ENCODE measurements around the gene FMN1. TPM values are rescaled to one million over a fixed set of nuclear protein-coding genes. Genes with fewer than 3 reads are reported as not detected.

FMN1 gene
- polyA plus RNA-seq, 4 donors: 0.54 to 2.1 (median 0.86) TPM

DNA sequence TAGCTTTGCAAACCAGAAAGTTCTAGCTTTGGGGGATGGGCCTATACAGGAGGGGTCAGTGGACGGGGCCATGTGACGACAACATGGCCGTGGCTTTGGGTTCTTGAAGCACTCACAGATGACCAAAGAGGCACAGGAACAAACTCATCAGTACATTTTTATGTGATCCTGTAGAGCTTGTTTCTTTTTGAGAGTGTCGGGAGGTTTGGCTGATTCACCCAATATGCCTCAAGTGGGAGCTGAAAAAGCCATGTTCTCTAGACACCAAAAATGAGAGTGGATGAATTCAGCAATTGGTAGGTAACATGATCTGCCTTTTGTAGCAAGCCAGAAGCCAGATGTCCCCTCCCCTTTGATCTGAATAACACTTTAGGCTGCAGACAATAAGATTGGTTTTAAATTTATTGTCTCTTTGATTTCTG is 446.6 kb downstream of the FMN1 start:
- Histone ChIP-seq H3K9me3 (ENCODE audit: control insufficient read depth in 2 of 2, insufficient read depth in 1 of 2, low read depth in 1 of 2, low read length in 1 of 2) (no peaks in the 10 kb centered on the region), H3K4me1 (ENCODE audit: control insufficient read depth in 3 of 3, insufficient read depth in 2 of 3, low read depth in 1 of 3, low read length in 2 of 3) (no peaks in the 10 kb centered on the region), H3K27me3 (ENCODE audit: control insufficient read depth in 3 of 3, insufficient read depth in 3 of 3, low read length in 3 of 3) (no peaks in the 10 kb centered on the region), H3K27ac (ENCODE audit: low read depth in 1 of 3, low read length in 2 of 3) (no peak overlapping the region), H3K36me3 (ENCODE audit: control insufficient read depth in 3 of 3, insufficient read depth in 2 of 3, low read depth in 1 of 3, low read length in 3 of 3) (no peaks in the 10 kb centered on the region), H3K4me3 (ENCODE audit: low read depth in 1 of 3, low read length in 3 of 3) (no peak overlapping the region)
- FAIRE-seq (no peak), DNase-seq (no peak)
- 86 to 91% (median 90%) methylated on average over 4 of the region's 4 CpGs for WGBS, 3 donors

DNA sequence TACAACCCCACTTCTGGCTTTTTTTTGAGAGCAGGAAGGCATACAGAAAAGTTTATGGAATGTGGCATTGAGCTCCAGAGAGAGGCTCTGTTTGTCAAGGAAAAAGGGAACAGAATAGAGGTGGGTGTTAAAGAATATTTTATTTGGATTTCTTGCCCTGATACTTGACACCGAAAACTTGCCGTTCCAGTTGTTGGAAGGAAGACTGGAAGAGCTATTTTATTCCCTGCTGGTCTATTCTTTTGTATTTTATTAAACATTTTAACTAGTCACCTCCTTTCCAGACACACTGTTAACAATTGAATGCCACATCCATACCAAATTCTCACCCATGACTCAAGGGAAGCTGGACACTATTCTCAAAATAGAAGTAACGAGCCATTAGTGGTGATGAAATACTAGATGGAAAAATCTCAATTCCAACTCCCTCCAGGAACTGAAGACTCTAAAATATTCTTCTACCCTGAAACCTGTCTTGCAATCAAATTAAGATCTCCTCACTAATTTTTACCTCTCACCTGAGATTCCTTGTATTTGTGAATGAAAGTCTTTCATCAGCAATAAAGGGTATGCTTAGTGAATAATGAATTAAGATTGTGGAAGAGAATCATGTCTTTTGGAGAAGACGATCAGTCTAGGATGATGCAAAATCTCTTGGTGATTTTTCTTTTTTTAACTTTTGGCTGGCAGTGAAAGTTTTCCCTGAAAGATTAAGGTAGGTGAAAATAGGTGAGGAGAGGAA is 448.2 kb downstream of the FMN1 start:
- H3K36me3 ChIP-seq (ENCODE audit: control insufficient read depth in 3 of 3, insufficient read depth in 2 of 3, low read depth in 1 of 3, low read length in 3 of 3): no peaks in the 10 kb centered on the region
- no peaks in the 10 kb centered on the region for H3K27me3 ChIP-seq (ENCODE audit: control insufficient read depth in 3 of 3, insufficient read depth in 3 of 3, low read length in 3 of 3)
- H3K9me3 ChIP-seq (ENCODE audit: control insufficient read depth in 2 of 2, insufficient read depth in 1 of 2, low read depth in 1 of 2, low read length in 1 of 2): no peaks in the 10 kb centered on the region
- DNase-seq (no peak), FAIRE-seq (no peak)
- no peak overlapping the region for H3K4me3 ChIP-seq (ENCODE audit: low read depth in 1 of 3, low read length in 3 of 3)
- WGBS, 3 donors: 78 to 93% (median 92%) methylated on average over 4 of the region's 4 CpGs
- no peaks in the 10 kb centered on the region for H3K4me1 ChIP-seq (ENCODE audit: control insufficient read depth in 3 of 3, insufficient read depth in 2 of 3, low read depth in 1 of 3, low read length in 2 of 3)
- no peak overlapping the region for H3K27ac ChIP-seq (ENCODE audit: low read depth in 1 of 3, low read length in 2 of 3)

DNA sequence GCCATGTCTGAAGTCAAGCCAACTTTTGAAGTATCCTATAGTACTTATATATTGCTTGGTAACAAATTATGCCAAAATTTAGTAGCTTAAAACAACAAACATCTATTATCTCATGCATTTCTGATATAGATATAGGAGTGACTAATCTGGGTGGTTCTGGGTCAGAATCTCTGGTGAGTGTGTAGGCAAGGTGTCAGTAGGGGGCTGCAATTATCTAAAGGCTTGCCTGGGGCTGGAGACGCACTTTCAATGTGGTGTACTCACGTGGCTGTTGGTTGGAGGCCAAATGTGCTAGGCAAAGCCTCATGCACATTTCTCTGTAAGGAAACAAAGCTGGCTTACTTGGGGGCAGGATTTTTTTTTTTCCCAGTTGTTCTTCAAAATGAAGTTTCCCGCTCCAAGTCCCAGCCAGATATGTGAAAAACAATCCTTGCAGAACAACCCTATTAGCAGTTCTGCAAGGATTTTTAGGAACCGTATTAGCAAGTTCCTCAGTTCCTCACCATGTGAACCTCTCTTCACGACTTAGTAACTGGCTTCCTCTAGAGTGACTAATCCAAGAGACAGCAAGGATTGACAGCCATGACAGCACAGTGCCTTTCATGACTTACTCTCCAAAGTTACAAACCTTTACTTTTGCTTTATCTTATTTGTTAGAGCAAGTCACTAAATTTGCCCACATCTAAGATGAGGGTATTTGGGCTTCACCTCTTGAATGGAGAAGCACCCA is 450.9 kb downstream of the FMN1 start:
- FAIRE-seq (no peak), DNase-seq (no peak)
- Histone ChIP-seq H3K4me3 (ENCODE audit: low read depth in 1 of 3, low read length in 3 of 3) (no peak overlapping the region), H3K27me3 (ENCODE audit: control insufficient read depth in 3 of 3, insufficient read depth in 3 of 3, low read length in 3 of 3) (peaks cover 0 to 2% (median 0%) of the 10 kb centered on the region in 3 donors), H3K27ac (ENCODE audit: low read depth in 1 of 3, low read length in 2 of 3) (no peak overlapping the region), H3K36me3 (ENCODE audit: control insufficient read depth in 3 of 3, insufficient read depth in 2 of 3, low read depth in 1 of 3, low read length in 3 of 3) (no peaks in the 10 kb centered on the region), H3K9me3 (ENCODE audit: control insufficient read depth in 2 of 2, insufficient read depth in 1 of 2, low read depth in 1 of 2, low read length in 1 of 2) (no peaks in the 10 kb centered on the region), H3K4me1 (ENCODE audit: control insufficient read depth in 3 of 3, insufficient read depth in 2 of 3, low read depth in 1 of 3, low read length in 2 of 3) (no peaks in the 10 kb centered on the region)
- 54 to 64% (median 61%) methylated on average over 5 of the region's 5 CpGs for WGBS, 3 donors

DNA sequence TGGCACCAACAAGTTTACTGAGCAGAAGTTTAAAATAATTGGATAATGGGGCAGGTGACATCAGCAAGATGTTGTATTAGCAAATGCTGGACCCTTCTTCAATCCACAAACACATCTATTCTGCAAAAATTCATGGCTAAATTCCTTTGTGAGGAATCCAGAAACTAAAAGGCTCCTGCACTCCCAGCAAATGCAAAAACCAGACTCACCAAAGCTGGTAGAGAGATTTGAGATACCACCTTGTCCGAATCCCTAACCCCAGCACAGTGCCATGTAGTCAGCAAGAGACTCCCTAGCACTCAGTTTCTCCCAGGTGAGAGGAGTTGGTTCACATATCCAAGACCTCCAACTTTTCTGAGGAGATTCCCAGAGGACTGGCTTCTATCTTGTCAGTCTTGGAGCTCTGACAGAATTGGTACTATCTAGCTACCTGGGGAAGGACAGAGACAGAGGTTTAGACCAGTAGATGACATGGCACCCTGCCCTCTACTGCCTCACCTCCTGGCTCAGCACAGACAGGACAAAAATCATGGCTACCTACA is 454.9 kb downstream of the FMN1 start:
- no peaks in the 10 kb centered on the region for H3K4me1 ChIP-seq (ENCODE audit: control insufficient read depth in 3 of 3, insufficient read depth in 2 of 3, low read depth in 1 of 3, low read length in 2 of 3)
- no peaks in the 10 kb centered on the region for H3K36me3 ChIP-seq (ENCODE audit: control insufficient read depth in 3 of 3, insufficient read depth in 2 of 3, low read depth in 1 of 3, low read length in 3 of 3)
- peaks cover 0 to 5% (median 2%) of the 10 kb centered on the region in 3 donors for H3K27me3 ChIP-seq (ENCODE audit: control insufficient read depth in 3 of 3, insufficient read depth in 3 of 3, low read length in 3 of 3)
- H3K4me3 ChIP-seq (ENCODE audit: low read depth in 1 of 3, low read length in 3 of 3): no peak overlapping the region
- no peak for FAIRE-seq
- DNase-seq: no peak
- H3K9me3 ChIP-seq (ENCODE audit: control insufficient read depth in 2 of 2, insufficient read depth in 1 of 2, low read depth in 1 of 2, low read length in 1 of 2): no peaks in the 10 kb centered on the region
- WGBS, 3 donors: 71 to 86% (median 80%) methylated on average over 1 of the region's 1 CpG
- H3K27ac ChIP-seq (ENCODE audit: low read depth in 1 of 3, low read length in 2 of 3): no peak overlapping the region

DNA sequence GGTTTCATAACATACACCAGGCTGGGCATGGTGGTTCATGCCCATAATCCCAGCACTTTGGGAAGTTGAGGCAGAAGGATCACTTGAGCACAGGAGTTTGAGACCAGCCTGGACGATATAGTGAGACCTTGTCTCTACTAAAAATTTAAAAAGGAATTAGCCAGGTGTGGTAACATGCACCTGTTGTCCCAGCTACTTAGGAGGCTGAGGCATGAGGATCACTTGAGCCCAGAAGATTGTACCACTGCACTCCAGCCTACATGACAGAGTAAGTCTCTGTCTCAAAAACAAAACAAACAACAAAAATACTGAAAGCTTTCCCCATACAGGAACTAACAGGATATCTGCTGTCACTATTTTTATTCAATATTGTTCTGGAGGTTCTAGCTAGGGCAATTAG is 455.8 kb downstream of the FMN1 start:
- FAIRE-seq: no peak
- 79 to 100% (median 90%) methylated on average over 1 of the region's 1 CpG for WGBS, 3 donors
- no peaks in the 10 kb centered on the region for H3K4me1 ChIP-seq (ENCODE audit: control insufficient read depth in 3 of 3, insufficient read depth in 2 of 3, low read depth in 1 of 3, low read length in 2 of 3)
- DNase-seq: no peak
- H3K36me3 ChIP-seq (ENCODE audit: control insufficient read depth in 3 of 3, insufficient read depth in 2 of 3, low read depth in 1 of 3, low read length in 3 of 3): no peaks in the 10 kb centered on the region
- H3K4me3 ChIP-seq (ENCODE audit: low read depth in 1 of 3, low read length in 3 of 3): no peak overlapping the region
- H3K27ac ChIP-seq (ENCODE audit: low read depth in 1 of 3, low read length in 2 of 3): no peak overlapping the region
- peaks cover 0 to 5% (median 2%) of the 10 kb centered on the region in 3 donors for H3K27me3 ChIP-seq (ENCODE audit: control insufficient read depth in 3 of 3, insufficient read depth in 3 of 3, low read length in 3 of 3)
- H3K9me3 ChIP-seq (ENCODE audit: control insufficient read depth in 2 of 2, insufficient read depth in 1 of 2, low read depth in 1 of 2, low read length in 1 of 2): no peaks in the 10 kb centered on the region

DNA sequence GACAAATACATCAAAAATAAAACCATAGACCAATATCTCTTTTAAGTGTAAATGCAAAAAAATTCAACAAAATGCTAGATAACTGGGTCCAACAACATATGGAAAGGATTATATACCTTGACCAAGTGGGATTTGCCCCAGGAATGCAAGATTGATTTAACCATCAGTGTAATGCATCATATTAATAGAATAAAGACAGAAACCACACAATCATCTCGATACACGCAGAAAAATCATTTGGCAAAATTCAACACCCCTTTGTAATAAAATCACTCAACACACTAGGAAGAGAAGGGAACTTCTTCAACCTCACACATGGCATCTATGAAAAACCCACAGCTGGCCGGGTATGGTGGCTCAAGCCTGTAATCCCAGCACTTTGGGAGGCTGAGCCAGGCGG is 457.2 kb downstream of the FMN1 start:
- Histone ChIP-seq H3K4me1 (ENCODE audit: control insufficient read depth in 3 of 3, insufficient read depth in 2 of 3, low read depth in 1 of 3, low read length in 2 of 3) (no peaks in the 10 kb centered on the region), H3K9me3 (ENCODE audit: control insufficient read depth in 2 of 2, insufficient read depth in 1 of 2, low read depth in 1 of 2, low read length in 1 of 2) (no peaks in the 10 kb centered on the region), H3K27me3 (ENCODE audit: control insufficient read depth in 3 of 3, insufficient read depth in 3 of 3, low read length in 3 of 3) (peaks cover 0 to 5% (median 2%) of the 10 kb centered on the region in 3 donors), H3K27ac (ENCODE audit: low read depth in 1 of 3, low read length in 2 of 3) (no peak overlapping the region), H3K36me3 (ENCODE audit: control insufficient read depth in 3 of 3, insufficient read depth in 2 of 3, low read depth in 1 of 3, low read length in 3 of 3) (no peaks in the 10 kb centered on the region), H3K4me3 (ENCODE audit: low read depth in 1 of 3, low read length in 3 of 3) (no peak overlapping the region)
- 87 to 91% (median 89%) methylated on average over 4 of the region's 4 CpGs for WGBS, 3 donors
- DNase-seq: no peak
- no peak for FAIRE-seq

DNA sequence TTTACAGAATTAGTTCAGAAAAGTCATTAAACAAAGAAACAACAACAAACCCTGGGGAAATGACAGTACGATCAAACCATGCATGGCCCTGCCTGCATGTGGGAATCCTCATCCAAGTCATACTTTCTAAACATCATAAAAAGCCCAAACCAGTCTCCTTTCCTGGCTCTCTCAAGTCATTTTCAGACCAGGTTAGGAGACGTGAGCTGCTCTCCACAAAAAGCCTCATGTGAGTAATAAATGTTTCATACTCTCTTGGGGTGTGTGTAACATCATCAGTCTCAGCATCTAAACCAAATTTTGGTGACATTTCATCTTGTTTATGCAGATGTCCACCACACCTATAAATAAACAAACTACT is 457.8 kb downstream of the FMN1 start:
- WGBS, 3 donors: 78 to 85% (median 80%) methylated on average over 2 of the region's 2 CpGs
- no peak overlapping the region for H3K27ac ChIP-seq (ENCODE audit: low read depth in 1 of 3, low read length in 2 of 3)
- H3K4me3 ChIP-seq (ENCODE audit: low read depth in 1 of 3, low read length in 3 of 3): no peak overlapping the region
- H3K36me3 ChIP-seq (ENCODE audit: control insufficient read depth in 3 of 3, insufficient read depth in 2 of 3, low read depth in 1 of 3, low read length in 3 of 3): no peaks in the 10 kb centered on the region
- DNase-seq (no peak), FAIRE-seq (no peak)
- no peaks in the 10 kb centered on the region for H3K9me3 ChIP-seq (ENCODE audit: control insufficient read depth in 2 of 2, insufficient read depth in 1 of 2, low read depth in 1 of 2, low read length in 1 of 2)
- H3K4me1 ChIP-seq (ENCODE audit: control insufficient read depth in 3 of 3, insufficient read depth in 2 of 3, low read depth in 1 of 3, low read length in 2 of 3): no peaks in the 10 kb centered on the region
- peaks cover 0 to 5% (median 2%) of the 10 kb centered on the region in 3 donors for H3K27me3 ChIP-seq (ENCODE audit: control insufficient read depth in 3 of 3, insufficient read depth in 3 of 3, low read length in 3 of 3)

DNA sequence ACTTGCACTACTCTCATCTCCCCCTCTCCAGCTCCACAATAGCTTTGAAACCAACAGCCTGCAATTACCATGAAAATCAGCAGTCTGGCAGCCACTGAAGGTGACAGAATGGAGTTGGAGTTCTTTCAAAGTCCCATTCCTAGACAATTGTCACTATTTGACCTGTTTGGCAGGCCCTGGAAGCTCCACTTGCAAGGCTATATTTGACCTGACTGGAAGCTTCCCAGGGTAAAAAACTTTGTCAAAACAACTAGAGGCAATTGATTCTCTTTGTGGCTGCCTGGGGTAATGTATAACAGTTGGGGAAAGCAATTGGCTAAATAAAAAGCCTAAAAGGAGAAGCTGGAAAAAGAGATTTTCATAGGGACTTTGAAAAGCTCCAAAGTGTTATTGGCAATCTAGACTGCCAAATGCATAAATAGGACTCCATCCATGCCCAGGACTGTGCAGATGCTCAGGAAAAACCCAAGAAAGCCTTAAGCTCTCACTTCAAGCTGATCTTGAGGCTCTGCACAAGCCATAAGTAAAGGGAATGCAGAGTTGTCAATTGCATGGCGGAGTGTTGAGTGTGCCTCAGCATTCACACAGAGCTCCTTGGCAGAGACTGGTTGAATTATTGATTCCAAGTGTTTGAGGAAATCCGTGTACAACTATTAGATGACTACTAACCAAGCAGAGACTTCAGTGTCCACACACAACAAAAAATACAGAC is 458.4 kb downstream of the FMN1 start:
- DNase-seq: no peak
- no peak overlapping the region for H3K4me3 ChIP-seq (ENCODE audit: low read depth in 1 of 3, low read length in 3 of 3)

More for the DNA sequence above, 458.4 kb downstream of the FMN1 start:
- Histone ChIP-seq H3K36me3 (ENCODE audit: control insufficient read depth in 3 of 3, insufficient read depth in 2 of 3, low read depth in 1 of 3, low read length in 3 of 3) (peaks cover 0 to 1% (median 0%) of the 10 kb centered on the region in 3 donors), H3K9me3 (ENCODE audit: control insufficient read depth in 2 of 2, insufficient read depth in 1 of 2, low read depth in 1 of 2, low read length in 1 of 2) (no peaks in the 10 kb centered on the region), H3K27me3 (ENCODE audit: control insufficient read depth in 3 of 3, insufficient read depth in 3 of 3, low read length in 3 of 3) (peaks cover 0 to 11% (median 2%) of the 10 kb centered on the region in 3 donors), H3K4me1 (ENCODE audit: control insufficient read depth in 3 of 3, insufficient read depth in 2 of 3, low read depth in 1 of 3, low read length in 2 of 3) (no peaks in the 10 kb centered on the region), H3K27ac (ENCODE audit: low read depth in 1 of 3, low read length in 2 of 3) (no peak overlapping the region)
- FAIRE-seq: no peak
- 72 to 80% (median 77%) methylated on average over 2 of the region's 2 CpGs for WGBS, 3 donors
